GM12873 (cell line): ENCODE measurements around the gene NEDD9.

Source experiments
- TF ChIP-seq, protein P1 (sequence below): IDR thresholded peaks from 2 replicates; pipeline ENCODE4 v1.5.1; 2012; ENCODE audit warnings: low read depth, mild to moderate bottlenecking, moderate library complexity, low read length, control low read depth; ENCODE audit not compliant: insufficient read depth; ENCODE audit errors: missing control alignments

NEDD9 gene, protein sequence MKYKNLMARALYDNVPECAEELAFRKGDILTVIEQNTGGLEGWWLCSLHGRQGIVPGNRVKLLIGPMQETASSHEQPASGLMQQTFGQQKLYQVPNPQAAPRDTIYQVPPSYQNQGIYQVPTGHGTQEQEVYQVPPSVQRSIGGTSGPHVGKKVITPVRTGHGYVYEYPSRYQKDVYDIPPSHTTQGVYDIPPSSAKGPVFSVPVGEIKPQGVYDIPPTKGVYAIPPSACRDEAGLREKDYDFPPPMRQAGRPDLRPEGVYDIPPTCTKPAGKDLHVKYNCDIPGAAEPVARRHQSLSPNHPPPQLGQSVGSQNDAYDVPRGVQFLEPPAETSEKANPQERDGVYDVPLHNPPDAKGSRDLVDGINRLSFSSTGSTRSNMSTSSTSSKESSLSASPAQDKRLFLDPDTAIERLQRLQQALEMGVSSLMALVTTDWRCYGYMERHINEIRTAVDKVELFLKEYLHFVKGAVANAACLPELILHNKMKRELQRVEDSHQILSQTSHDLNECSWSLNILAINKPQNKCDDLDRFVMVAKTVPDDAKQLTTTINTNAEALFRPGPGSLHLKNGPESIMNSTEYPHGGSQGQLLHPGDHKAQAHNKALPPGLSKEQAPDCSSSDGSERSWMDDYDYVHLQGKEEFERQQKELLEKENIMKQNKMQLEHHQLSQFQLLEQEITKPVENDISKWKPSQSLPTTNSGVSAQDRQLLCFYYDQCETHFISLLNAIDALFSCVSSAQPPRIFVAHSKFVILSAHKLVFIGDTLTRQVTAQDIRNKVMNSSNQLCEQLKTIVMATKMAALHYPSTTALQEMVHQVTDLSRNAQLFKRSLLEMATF

GRCh38 chr6:11232193-11232769 lies at the start of gene NEDD9:
NEDD9 (minus strand) TSS chr6:11232668; CDS start chr6:11232515, 153 bp downstream.
- TF ChIP-seq, protein P1, sequence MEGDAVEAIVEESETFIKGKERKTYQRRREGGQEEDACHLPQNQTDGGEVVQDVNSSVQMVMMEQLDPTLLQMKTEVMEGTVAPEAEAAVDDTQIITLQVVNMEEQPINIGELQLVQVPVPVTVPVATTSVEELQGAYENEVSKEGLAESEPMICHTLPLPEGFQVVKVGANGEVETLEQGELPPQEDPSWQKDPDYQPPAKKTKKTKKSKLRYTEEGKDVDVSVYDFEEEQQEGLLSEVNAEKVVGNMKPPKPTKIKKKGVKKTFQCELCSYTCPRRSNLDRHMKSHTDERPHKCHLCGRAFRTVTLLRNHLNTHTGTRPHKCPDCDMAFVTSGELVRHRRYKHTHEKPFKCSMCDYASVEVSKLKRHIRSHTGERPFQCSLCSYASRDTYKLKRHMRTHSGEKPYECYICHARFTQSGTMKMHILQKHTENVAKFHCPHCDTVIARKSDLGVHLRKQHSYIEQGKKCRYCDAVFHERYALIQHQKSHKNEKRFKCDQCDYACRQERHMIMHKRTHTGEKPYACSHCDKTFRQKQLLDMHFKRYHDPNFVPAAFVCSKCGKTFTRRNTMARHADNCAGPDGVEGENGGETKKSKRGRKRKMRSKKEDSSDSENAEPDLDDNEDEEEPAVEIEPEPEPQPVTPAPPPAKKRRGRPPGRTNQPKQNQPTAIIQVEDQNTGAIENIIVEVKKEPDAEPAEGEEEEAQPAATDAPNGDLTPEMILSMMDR, result no peak

- TF ChIP-seq, protein P1, result no peak
These were observed 49.8 kb upstream of the NEDD9 start for GRCh38 chr6:11282245-11282644.

GRCh38 chr6:11280394-11280793 lies 47.9 kb upstream of the NEDD9 start:
- TF ChIP-seq, protein P1, result no peak

- TF ChIP-seq, protein P1, result no peak
These were observed 46.8 kb upstream of the NEDD9 start for GRCh38 chr6:11279284-11279689.

DNA sequence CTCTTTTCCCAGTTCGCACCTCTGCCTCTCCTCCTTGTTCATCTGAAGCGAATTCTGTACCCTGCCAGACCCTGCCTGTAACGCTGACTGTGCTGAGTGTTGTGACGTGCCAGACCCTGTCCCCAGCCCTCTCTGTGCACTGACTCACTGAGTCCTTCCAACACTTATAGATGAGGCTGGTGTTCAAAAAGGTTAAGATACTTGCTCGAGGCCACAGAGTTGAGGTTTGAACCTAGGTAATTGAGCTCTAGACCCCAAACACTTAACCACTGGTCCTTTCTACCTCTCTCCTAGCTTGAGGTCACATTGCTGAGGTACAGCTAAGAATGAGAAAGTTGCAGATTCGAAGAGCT lies 45.7 kb upstream of the NEDD9 start:
- TF ChIP-seq, protein P1, result no peak

DNA sequence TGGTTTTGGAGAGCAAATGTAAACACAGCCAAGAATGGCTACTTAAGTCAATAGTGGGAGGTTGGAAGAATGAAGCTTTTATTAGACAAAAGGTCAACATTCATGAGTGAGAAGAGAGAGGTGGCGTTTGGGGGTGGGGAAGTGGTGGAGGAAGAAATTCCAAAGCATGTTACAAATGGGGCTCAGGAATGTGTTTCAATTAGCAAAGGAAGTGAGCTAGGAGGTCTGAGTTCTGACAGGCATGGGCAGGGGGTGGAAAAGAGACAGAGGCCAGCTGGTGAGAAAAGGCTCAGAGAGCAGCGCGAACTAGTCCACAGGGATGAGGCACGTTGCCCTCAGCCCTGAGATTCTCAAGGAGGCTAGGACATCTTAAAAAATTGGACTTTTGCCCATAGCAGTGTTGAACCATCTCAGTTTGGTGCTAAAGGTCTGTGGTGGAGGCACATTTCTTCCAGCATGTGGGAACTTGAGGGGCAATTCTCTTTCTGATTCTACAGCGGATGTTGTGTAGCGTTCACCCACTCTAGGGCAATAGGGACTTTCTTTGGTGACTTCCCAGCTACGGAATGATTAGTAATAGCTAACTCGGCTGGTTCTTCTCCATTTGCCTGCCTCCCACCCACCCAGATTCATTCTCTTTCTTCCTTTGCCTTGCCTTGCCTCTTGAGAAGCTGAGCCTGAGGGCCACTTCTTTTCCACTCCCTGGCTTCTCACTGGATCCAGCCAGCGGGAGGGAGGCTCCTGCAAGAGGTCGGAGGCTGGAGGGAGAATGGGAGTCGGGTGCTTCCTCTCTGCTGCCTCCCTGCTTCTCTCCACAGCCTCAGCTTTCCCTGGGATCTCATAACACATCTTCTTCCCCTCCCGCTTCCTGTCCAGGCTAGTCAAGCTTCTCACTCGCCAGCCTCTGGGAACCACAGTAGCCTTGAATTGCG lies 45.1 kb upstream of the NEDD9 start:
- TF ChIP-seq, protein P1, result no peak
